ENCODE results near the gene TRPC3.

The TRPC3 gene

DNA sequence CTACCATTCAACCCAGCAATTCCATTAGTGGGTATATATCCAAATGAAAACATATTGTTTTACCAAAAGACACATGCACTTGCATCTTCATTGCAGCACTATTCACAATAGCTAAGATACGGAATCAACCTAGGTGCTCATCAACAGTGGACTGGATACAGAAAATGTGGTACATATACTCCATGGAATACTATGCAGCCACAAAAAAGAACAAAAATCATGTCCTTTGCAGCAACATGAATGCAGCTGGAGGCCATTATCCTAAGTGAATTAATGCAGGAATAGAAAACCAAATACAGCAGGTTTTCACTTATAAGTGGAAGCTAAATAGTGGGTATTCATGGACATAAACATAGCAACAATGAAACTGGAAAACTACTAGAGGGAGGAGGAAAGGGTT lies 43.5 kb downstream of the TRPC3 start:
- ChIA-PET POLR2A (no interaction called here), CTCF (no interaction called here)
- no peaks in the 10 kb centered on the region for H3K4me1 ChIP-seq (ENCODE audit: control insufficient read depth, insufficient read depth, low read length)
- H3K9me3 ChIP-seq (ENCODE audit: control insufficient read depth, insufficient read depth, low read depth, low read length) = no peaks in the 10 kb centered on the region
- H3K27ac ChIP-seq (ENCODE audit: extremely low read depth, low read depth, low read length) = no peak overlapping the region
- TF ChIP-seq ZFHX2 (tag by site-specific recombination; conservative IDR thresholded peaks at IDR 0.05) (no peak), ZNF146 (tag by site-specific recombination; IDR thresholded peaks at IDR 0.05) (peak; percentile 65)
- H3K36me3 ChIP-seq (ENCODE audit: control insufficient read depth in 2 of 2, insufficient read depth in 1 of 2, low read length in 2 of 2) = peaks cover 0 to 8% of the 10 kb centered on the region in 2 experiments; a peak in 1 of 3 replicates
- H3K4me3 ChIP-seq (ENCODE audit: low read depth, low read length) = no peak overlapping the region

DNA sequence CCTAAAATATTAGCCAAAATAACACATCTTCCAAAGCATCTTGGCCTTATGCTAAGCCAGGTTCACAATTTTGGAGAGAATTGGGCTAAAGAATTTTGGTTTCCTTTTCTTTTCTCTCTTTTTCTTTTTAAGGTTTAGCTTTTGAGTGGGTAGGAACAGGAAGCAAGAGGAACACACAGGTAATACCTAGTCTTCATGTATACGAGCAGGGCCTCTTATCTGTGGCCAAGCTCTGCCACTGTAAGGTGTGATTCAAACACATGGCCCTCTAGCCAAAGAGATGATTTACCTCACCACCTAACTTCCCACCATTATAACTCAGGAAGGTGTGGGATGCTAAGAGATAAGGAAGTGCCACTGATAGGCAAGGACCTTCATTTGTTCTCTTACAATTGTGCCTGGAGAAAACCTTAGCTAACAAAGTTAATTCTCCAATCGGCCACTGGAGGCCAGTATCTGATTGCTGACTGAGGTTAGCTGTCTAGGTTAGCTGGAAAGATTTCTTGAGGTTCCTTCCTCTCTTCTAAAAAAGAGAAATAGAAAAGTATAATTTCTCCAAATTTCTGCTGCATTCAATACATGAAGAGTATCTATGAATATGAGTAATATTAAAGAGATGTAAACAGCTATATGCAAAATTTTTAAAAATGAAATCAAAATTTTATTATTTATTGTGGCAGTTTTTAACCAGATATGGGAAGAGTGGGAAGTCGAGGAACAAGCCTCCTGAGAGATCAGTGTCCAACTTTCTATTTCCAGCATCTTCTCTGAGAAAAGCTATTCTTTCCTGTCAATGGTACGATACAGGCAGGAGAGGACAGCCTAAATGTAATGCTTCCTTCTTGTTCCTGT lies 51.5 kb downstream of the TRPC3 start:
- H3K4me1 ChIP-seq (ENCODE audit: control insufficient read depth, insufficient read depth, low read length) = no peaks in the 10 kb centered on the region

DNA sequence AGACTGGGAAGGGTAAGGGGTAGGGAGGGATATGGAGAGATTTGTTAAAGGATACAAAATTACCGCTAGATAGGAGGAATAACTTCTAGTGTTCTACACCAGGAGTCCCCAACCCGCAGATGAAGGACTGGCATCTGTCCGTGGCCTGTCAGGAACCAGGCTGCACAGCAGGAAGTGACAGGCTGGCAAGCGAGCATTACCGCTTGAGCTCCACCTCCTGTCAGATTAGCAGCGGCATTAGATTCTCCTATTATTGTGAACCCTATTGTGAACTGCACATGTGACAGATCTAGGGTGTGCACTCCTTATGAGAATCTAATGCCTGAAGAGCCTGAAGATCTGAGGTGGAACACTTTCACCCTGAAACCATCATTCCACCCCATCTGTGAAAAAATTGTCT lies 53.7 kb downstream of the TRPC3 start:
- CTCF ChIA-PET = interaction anchor here (0.6 to 0.9 kb wide), 3 partner anchors 11 to 677 kb away, joined by 3 read pairs; no protein-coding TSS in a partner anchor
- no peak overlapping the region for H3K4me3 ChIP-seq (ENCODE audit: low read depth, low read length)
- no peak overlapping the region for H3K27ac ChIP-seq (ENCODE audit: extremely low read depth, low read depth, low read length)
- no peak for TF ChIP-seq ZBTB26 (tag by site-specific recombination; optimal IDR thresholded peaks at IDR 0.05)
- no peak for TF ChIP-seq ZXDB (tag by site-specific recombination; IDR thresholded peaks at IDR 0.05)
- no peak for TF ChIP-seq SP7 (tag by site-specific recombination; IDR thresholded peaks at IDR 0.05)
- TF ChIP-seq ZSCAN16 (tag by site-specific recombination; IDR thresholded peaks at IDR 0.05) = no peak
- no peak for TF ChIP-seq ZNF658 (tag by site-specific recombination; IDR thresholded peaks at IDR 0.05)
- no peak for TF ChIP-seq KLF7 (tag by site-specific recombination; IDR thresholded peaks at IDR 0.05; ENCODE audit: borderline replicate concordance)
- no peak for TF ChIP-seq GLIS2 (tag by site-specific recombination; IDR thresholded peaks at IDR 0.05)
- no peak for TF ChIP-seq ZNF366 (tag by site-specific recombination; conservative IDR thresholded peaks at IDR 0.05)
- TF ChIP-seq ATF2 (tag by site-specific recombination; IDR thresholded peaks at IDR 0.05; ENCODE audit: low read depth) = no peak
- TF ChIP-seq ZNF121 (tag by site-specific recombination; IDR thresholded peaks at IDR 0.05) = no peak
- TF ChIP-seq ZNF426 (tag by site-specific recombination; IDR thresholded peaks at IDR 0.05) = no peak
- no peak for TF ChIP-seq PRDM4 (tag by site-specific recombination; IDR thresholded peaks at IDR 0.05)
- TF ChIP-seq ZNF175 (tag by site-specific recombination; IDR thresholded peaks at IDR 0.05) = no peak

More for the DNA sequence above, 51.5 kb downstream of the TRPC3 start:
- POLR2A ChIA-PET = no interaction called here
- Histone ChIP-seq H3K9me3 (ENCODE audit: control insufficient read depth, insufficient read depth, low read depth, low read length) (no peaks in the 10 kb centered on the region), H3K36me3 (ENCODE audit: control insufficient read depth in 2 of 2, insufficient read depth in 1 of 2, low read length in 2 of 2) (no peaks in the 10 kb centered on the region), H3K27ac (ENCODE audit: extremely low read depth, low read depth, low read length) (no peak overlapping the region), H3K4me3 (ENCODE audit: low read depth, low read length) (no peak overlapping the region)
- CTCF ChIA-PET = interaction anchor here (0.6 to 2.6 kb wide), 31 partner anchors 8 to 873 kb away, joined by 3 to 24 read pairs (median 4); no protein-coding TSS in a partner anchor
- TF ChIP-seq CTCF (tag by site-specific recombination; IDR thresholded peaks at IDR 0.05) = peak; percentile 52
- no peak for TF ChIP-seq WT1 (tag by site-specific recombination; IDR thresholded peaks at IDR 0.05)
- peak; percentile 68 for TF ChIP-seq ZNF654 (tag by site-specific recombination; IDR thresholded peaks at IDR 0.05; ENCODE audit: low read depth)

More for the DNA sequence above, 53.7 kb downstream of the TRPC3 start:
- POLR2A ChIA-PET = no interaction called here
- no peaks in the 10 kb centered on the region for H3K36me3 ChIP-seq (ENCODE audit: control insufficient read depth in 2 of 2, insufficient read depth in 1 of 2, low read length in 2 of 2)
- H3K9me3 ChIP-seq (ENCODE audit: control insufficient read depth, insufficient read depth, low read depth, low read length) = no peaks in the 10 kb centered on the region
- H3K4me1 ChIP-seq (ENCODE audit: control insufficient read depth, insufficient read depth, low read length) = no peaks in the 10 kb centered on the region
